Keratinocyte (primary cell): ENCODE data around the gene FBXL2.

ENCODE experiments used
- EZH2 ChIP-seq: IDR thresholded peaks from one replicate; pipeline ENCODE4 v1.6.1; 2012; ENCODE audit warnings: inconsistent platforms, mild to moderate bottlenecking, low read length, moderate library complexity
- TF ChIP-seq, protein P1 (sequence below), 3 experiments: IDR thresholded peaks in 1 of 3; conservative IDR thresholded peaks in 1 of 3; optimal IDR thresholded peaks in 1 of 3; 2 replicates in 2 of 3; 3 replicates in 1 of 3; pipeline versions ENCODE3 to v1.5.1; 2011; ENCODE audit warnings: low read length in 3 of 3, mild to moderate bottlenecking in 3 of 3, moderate library complexity in 2 of 3, control low read depth in 1 of 3, inconsistent platforms in 1 of 3; ENCODE audit not compliant: insufficient read depth in 2 of 3; ENCODE audit errors: extremely low read depth in 1 of 3

DNA sequence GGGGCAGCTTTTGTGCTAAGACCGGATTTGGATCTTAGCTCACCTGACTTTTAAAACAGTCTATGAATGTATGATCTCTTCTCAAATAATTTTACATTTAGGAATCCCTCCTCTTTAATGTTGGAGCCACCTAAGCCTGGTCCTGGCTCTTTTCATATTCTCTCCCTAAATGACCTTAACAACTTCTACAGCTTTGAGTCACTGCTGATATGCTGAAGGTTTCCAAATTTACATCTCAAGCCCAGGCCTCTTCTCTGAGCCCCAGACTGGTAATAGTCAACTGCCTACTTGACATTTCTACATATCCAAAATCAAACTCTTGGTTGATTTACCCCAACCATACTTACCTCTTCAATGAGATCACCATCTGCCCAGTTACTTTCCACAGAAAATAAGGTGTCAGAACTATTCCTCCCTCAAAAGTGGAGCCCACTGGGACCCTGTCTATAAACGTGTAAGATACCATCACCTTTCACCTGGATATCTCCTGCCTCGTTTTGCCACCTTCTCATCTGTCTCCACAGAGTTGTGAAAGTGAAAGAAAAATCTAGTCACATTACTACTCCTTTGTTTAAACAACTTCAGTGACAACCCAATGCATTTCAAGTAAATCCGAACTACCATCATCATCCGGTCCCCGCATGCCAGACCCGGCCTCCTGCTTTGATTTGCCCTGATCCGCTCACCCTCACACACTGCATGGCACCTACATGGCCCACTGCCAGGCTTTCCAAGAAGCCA, 114.2 kb downstream of the FBXL2 start:
- TF ChIP-seq, protein P1, sequence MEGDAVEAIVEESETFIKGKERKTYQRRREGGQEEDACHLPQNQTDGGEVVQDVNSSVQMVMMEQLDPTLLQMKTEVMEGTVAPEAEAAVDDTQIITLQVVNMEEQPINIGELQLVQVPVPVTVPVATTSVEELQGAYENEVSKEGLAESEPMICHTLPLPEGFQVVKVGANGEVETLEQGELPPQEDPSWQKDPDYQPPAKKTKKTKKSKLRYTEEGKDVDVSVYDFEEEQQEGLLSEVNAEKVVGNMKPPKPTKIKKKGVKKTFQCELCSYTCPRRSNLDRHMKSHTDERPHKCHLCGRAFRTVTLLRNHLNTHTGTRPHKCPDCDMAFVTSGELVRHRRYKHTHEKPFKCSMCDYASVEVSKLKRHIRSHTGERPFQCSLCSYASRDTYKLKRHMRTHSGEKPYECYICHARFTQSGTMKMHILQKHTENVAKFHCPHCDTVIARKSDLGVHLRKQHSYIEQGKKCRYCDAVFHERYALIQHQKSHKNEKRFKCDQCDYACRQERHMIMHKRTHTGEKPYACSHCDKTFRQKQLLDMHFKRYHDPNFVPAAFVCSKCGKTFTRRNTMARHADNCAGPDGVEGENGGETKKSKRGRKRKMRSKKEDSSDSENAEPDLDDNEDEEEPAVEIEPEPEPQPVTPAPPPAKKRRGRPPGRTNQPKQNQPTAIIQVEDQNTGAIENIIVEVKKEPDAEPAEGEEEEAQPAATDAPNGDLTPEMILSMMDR (optimal IDR thresholded peaks at IDR 0.05 in 1 of 3, IDR thresholded peaks at IDR 0.05 in 1 of 3, conservative IDR thresholded peaks at IDR 0.05 in 1 of 3; ENCODE audit: extremely low read depth in 1 of 3, insufficient read depth in 2 of 3, low read length in 3 of 3): no peak
- no peak for TF ChIP-seq EZH2
